ENCODE data around the gene ARHGAP24.

DNA sequence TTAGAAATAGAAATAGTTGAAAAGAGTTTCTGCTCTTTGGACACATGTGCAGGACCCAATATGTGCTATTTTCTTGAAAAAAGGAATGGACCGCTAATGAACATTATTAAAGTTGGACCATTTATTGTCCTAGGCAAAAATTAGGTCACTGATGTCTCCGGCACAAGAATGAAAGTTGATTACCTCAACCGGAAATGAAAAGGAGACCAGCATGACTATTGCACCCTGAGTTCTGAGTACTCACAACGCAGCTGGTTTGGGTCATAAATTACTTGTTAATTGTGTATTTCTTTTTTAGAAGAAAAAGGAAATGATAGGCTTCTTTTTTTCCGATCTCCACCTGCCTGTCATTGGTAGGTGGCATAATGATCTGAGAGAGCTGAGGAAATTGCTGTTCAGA lies 232.7 kb downstream of the ARHGAP24 start:
- TF ChIP-seq, protein P1, sequence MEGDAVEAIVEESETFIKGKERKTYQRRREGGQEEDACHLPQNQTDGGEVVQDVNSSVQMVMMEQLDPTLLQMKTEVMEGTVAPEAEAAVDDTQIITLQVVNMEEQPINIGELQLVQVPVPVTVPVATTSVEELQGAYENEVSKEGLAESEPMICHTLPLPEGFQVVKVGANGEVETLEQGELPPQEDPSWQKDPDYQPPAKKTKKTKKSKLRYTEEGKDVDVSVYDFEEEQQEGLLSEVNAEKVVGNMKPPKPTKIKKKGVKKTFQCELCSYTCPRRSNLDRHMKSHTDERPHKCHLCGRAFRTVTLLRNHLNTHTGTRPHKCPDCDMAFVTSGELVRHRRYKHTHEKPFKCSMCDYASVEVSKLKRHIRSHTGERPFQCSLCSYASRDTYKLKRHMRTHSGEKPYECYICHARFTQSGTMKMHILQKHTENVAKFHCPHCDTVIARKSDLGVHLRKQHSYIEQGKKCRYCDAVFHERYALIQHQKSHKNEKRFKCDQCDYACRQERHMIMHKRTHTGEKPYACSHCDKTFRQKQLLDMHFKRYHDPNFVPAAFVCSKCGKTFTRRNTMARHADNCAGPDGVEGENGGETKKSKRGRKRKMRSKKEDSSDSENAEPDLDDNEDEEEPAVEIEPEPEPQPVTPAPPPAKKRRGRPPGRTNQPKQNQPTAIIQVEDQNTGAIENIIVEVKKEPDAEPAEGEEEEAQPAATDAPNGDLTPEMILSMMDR (IDR thresholded peaks at IDR 0.05): no peak
- TF ChIP-seq ZFX (IDR thresholded peaks at IDR 0.05; ENCODE audit: borderline replicate concordance): no peak

All from 22Rv1 (cell line).